ENCODE measurements around the gene AAMDC. TPM values are rescaled to one million over a fixed set of nuclear protein-coding genes. Genes with fewer than 3 reads are reported as not detected.

Gene AAMDC
- total and polyA plus RNA-seq, 2 of the 13 experiments (the other 11 are each of a cell fraction or from before 2014, with no cell fraction given), result 18.1 to 35.6 TPM

GRCh38 chr11:77789061-77789730, 31.7 kb upstream of the AAMDC start:
- no peaks in the 10 kb centered on the region; a peak in 1 of 5 replicates for H3K36me3 ChIP-seq (replicated peaks in 1 of 2; ENCODE audit: control insufficient read depth in 1 of 2, insufficient read depth in 2 of 2, low read length in 2 of 2)
- CTCF ChIA-PET (ENCODE audit: low intra/inter-chr PET ratio, low total read pairs), result no interaction called here
- 95% methylated on average over 6 of the region's 11 CpGs for WGBS (ENCODE audit: low lambda C conversion rate)
- POLR2A ChIA-PET, result no interaction called here
- no peak overlapping the region for H3K27ac ChIP-seq (ENCODE audit: extremely low read length, insufficient read depth, low read length)
- peaks cover 30% of the 10 kb centered on the region for H4K20me1 ChIP-seq (ENCODE audit: insufficient read depth, low read length)
- H3K4me2 ChIP-seq (ENCODE audit: low read depth, low read length), result no peak overlapping the region
- FAIRE-seq (no peak), ATAC-seq (no peak), DNase-seq (ENCODE audit: low spot score) (no peak)
- H2AFZ ChIP-seq (ENCODE audit: low read length), result no peak overlapping the region
- no peak overlapping the region for H3K9ac ChIP-seq (ENCODE audit: insufficient read depth, low read depth, low read length)
- BruUV-seq (replicated peaks), result no TSS peak
- H3K4me1 ChIP-seq (ENCODE audit: insufficient read depth, low read length), result peaks cover 64% of the 10 kb centered on the region
- no peaks in the 10 kb centered on the region for H3K9me3 ChIP-seq (ENCODE audit: low read length)
- no peak overlapping the region for H3K4me3 ChIP-seq (replicated peaks in 1 of 3; ENCODE audit: insufficient read depth in 1 of 3, low read depth in 2 of 3, low read length in 3 of 3)
- no peaks in the 10 kb centered on the region for H3K27me3 ChIP-seq (ENCODE audit: control insufficient read depth in 1 of 2, insufficient read depth in 2 of 2, low read length in 2 of 2)
- intact Hi-C loops (cut with micrococcal nuclease; ENCODE audit: unreplicated experiment), result no loop called here
- peaks cover 76% of the 10 kb centered on the region for H3K79me2 ChIP-seq (ENCODE audit: insufficient read depth, low read length)
- in situ Hi-C loops (cut with HindIII; ENCODE audit: extremely low pct_ligation_motif_present, low pct_unique_long_range_greater_than_20kb), result no loop called here
- no peak for TF ChIP-seq NFE2L2 (IDR thresholded peaks at IDR 0.05; ENCODE audit: low read length)
- TF ChIP-seq ZNF441 (CRISPR knock-in tag; IDR thresholded peaks at IDR 0.05; ENCODE audit: borderline replicate concordance), result no peak
- TF ChIP-seq ZNF17 (CRISPR knock-in tag; IDR thresholded peaks at IDR 0.05), result no peak
- no peak for TF ChIP-seq HOMEZ (CRISPR knock-in tag; IDR thresholded peaks at IDR 0.05; ENCODE audit: low read depth)
- TF ChIP-seq HNF4G (IDR thresholded peaks at IDR 0.05; ENCODE audit: borderline replicate concordance, low read depth, low read length), result no peak
- no peak for TF ChIP-seq HNF4G (CRISPR knock-in tag; IDR thresholded peaks at IDR 0.05; ENCODE audit: borderline replicate concordance, low read depth)
- TF ChIP-seq FOXP1 (IDR thresholded peaks at IDR 0.05), result no peak
- TF ChIP-seq FOXP1 (CRISPR knock-in tag; IDR thresholded peaks at IDR 0.05), result no peak
- no peak for TF ChIP-seq MTA1 (CRISPR knock-in tag; IDR thresholded peaks at IDR 0.05; ENCODE audit: borderline replicate concordance)
- TF ChIP-seq ZSCAN31 (CRISPR knock-in tag; IDR thresholded peaks at IDR 0.05; ENCODE audit: low read depth), result no peak
- no peak for TF ChIP-seq KLF12 (CRISPR knock-in tag; IDR thresholded peaks at IDR 0.05; ENCODE audit: borderline replicate concordance)
- no peak for TF ChIP-seq ZNF180 (CRISPR knock-in tag; IDR thresholded peaks at IDR 0.05; ENCODE audit: borderline replicate concordance, low read depth)
- TF ChIP-seq FOXO4 (CRISPR knock-in tag; conservative IDR thresholded peaks at IDR 0.05), result no peak
- no peak for TF ChIP-seq AHDC1 (CRISPR knock-in tag; IDR thresholded peaks at IDR 0.05; ENCODE audit: borderline replicate concordance)
- TF ChIP-seq ZNF382 (CRISPR knock-in tag; IDR thresholded peaks at IDR 0.05; ENCODE audit: borderline replicate concordance), result no peak
- TF ChIP-seq IKZF5 (CRISPR knock-in tag; IDR thresholded peaks at IDR 0.05), result no peak
